Sigmoid colon (tissue), 7 donors: Measurements from ENCODE around the gene VOPP1. TPM values are rescaled to one million over a fixed set of nuclear protein-coding genes. Genes with fewer than 3 reads are reported as not detected.

Source experiments
- DNase-seq: peaks from one replicate; pipeline ENCODE4 v3.0.0-alpha.2; 2019
- H3K27ac ChIP-seq, 4 donors: fragments of 200-600 bp; sonication (generic); one replicate each; pipeline ENCODE4 v1.5.1; 2016 to 2019; ENCODE audit warnings: mild to moderate bottlenecking in 1 of 4
- H3K27me3 ChIP-seq, 3 donors: fragments of 200-600 bp; sonication (generic); one replicate each; pipeline ENCODE4 v1.5.1; 2019; ENCODE audit warnings: mild to moderate bottlenecking in 1 of 3
- H3K36me3 ChIP-seq, 4 donors: fragments of 200-600 bp; sonication (generic); one replicate each; pipeline ENCODE4 v1.5.1; 2016 to 2019
- H3K4me1 ChIP-seq, 4 donors: fragments of 200-600 bp; sonication (generic); one replicate each; pipeline ENCODE4 v1.5.1; 2017 to 2019
- H3K4me3 ChIP-seq, 4 donors: fragments of 200-600 bp; sonication (generic); one replicate each; pipeline ENCODE4 v1.5.1; 2017 to 2019; ENCODE audit warnings: mild to moderate bottlenecking in 2 of 4, moderate library complexity in 1 of 4
- H3K9me3 ChIP-seq, 4 donors: fragments of 200-600 bp in 3 of 4; sonication (generic) in 3 of 4; one replicate each; pipeline versions ENCODE4 v1.5.1 to v1.6.1; 2013 to 2019
- CTCF ChIP-seq, 4 experiments: fragments of 450-650 bp in 3 of 4; fragments of 200-600 bp in 1 of 4; IDR thresholded peaks; one replicate each; pipeline ENCODE4 v1.5.1; 2016 to 2019; ENCODE audit warnings: antibody characterized with exemption in 4 of 4, mild to moderate bottlenecking in 3 of 4, moderate library complexity in 2 of 4
- EP300 ChIP-seq, 4 donors: sonication (generic); formaldehyde crosslinking; IDR thresholded peaks; one replicate each; pipeline ENCODE4 v1.6.1; 2017; ENCODE audit warnings: antibody characterized with exemption in 4 of 4
- POLR2A ChIP-seq, 2 donors: fragments of 450-650 bp; IDR thresholded peaks; one replicate each; pipeline ENCODE4 v1.6.1; 2016; ENCODE audit warnings: antibody characterized with exemption in 2 of 2, mild to moderate bottlenecking in 2 of 2, moderate library complexity in 2 of 2
- POLR2AphosphoS5 ChIP-seq, 4 donors: sonication (generic); formaldehyde crosslinking; IDR thresholded peaks; one replicate each; pipeline ENCODE4 v1.6.1; 2017; ENCODE audit warnings: antibody characterized with exemption in 4 of 4
- WGBS, 2 donors: extraction: QIAGEN DNeasy Blood & Tissue Kit; methylation state at CpG; one replicate each; pipeline ENCODE4 v1.1.7; 2013; 5-methylcytosine and 5-hydroxymethylcytosine counted together
- intact Hi-C: fragments of 100-400 bp; cut with DNase I; formaldehyde crosslinking; loops from one replicate; pipeline ENCODE4 v1.15.1; 2023
- polyA plus RNA-seq, 3 donors: library from polyadenylated mRNA; stranded (reverse); fragments of 200-250 nt; gene quantifications; one replicate each; pipeline ENCODE4 v1.2.3, GENCODE V29; 2013
- total RNA-seq, 4 donors: library from RNA; depleted of rRNA; stranded (reverse); fragments of >200 nt; gene quantifications; one replicate each; pipeline ENCODE4 v1.1.0, GENCODE V29; 2016
- donor health status: healthy with polysubstance abuse.
- donor health status: Bipolar disorder and iron deficiency.
- donor health status: healthy.

Gene VOPP1
- total and polyA plus RNA-seq, 7 donors, result 22.2 to 59.5 (median 26.4) TPM

DNA sequence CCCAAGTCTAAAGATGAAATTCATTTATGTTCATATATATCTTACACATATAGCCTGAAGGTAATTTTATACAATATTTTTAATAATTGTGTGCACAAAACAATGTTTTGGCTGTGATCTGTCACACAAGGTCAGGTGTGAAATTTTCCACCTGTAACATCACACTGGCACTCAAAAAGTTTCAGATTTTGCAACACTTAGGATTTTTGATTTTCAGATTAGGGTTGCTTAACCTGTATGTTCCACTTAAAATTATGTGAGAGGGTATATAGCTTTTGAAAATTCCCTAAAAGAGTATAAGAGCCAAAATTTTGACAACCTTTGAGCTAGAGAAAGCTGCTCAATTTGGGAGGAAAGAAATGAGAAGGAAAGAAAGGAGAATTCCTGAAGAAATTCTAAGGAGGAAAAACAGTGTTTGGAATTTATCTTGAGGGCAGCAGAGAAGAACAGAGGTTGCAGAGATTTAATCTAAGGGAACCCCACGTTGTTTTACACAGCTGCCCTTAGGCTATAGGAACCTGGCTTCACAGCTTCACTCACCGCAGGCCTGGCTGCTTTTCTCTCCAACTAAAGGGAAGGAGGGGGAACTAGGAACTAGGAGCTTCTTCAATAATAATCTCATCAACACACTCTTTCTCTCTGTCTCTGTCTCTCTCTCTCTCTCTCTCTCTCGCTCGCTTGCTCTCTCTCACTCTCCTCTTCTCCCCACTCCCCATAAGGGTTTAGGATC is 8.5 kb downstream of the VOPP1 start:
- WGBS, 2 donors, result 45 to 85% methylated on average over 4 of the region's 4 CpGs
- H3K27ac ChIP-seq, result no peak overlapping the region
- no peaks in the 10 kb centered on the region for H3K27me3 ChIP-seq
- no peaks in the 10 kb centered on the region for H3K9me3 ChIP-seq
- DNase-seq, result no peak
- intact Hi-C loops, result no loop called here
- TF ChIP-seq CTCF (IDR thresholded peaks at IDR 0.05), result no peak
- no peak for TF ChIP-seq POLR2AphosphoS5 (IDR thresholded peaks at IDR 0.05)
- peaks cover 0 to under 1% (median under 1%) of the 10 kb centered on the region in 4 donors for H3K4me1 ChIP-seq
- no peaks in the 10 kb centered on the region for H3K36me3 ChIP-seq
- H3K4me3 ChIP-seq, result no peak overlapping the region

DNA sequence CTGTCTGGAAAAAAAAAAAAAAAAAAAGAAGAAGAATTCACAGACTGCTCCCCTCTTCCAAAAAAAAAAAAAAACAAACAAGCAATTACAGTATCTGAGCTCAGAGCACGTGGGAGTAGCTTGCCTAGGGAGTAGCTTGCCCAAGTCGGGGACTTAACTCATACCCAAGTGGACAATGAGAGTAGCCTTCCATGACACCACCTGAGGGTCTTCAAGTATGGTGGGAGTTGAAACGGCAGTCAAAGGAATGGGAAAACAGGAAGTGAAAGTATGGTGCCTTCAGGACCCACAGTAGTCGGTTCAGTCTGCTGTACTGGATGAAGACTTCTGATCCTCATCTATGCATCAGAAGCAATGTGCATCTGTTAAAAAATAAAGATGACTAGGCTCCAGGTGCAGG is 10.6 kb downstream of the VOPP1 start:
- TF ChIP-seq POLR2AphosphoS5 (IDR thresholded peaks at IDR 0.05), result no peak
- TF ChIP-seq CTCF (IDR thresholded peaks at IDR 0.05), result no peak
- TF ChIP-seq EP300 (IDR thresholded peaks at IDR 0.05), result no peak
- TF ChIP-seq POLR2A (IDR thresholded peaks at IDR 0.05), result no peak
- no peaks in the 10 kb centered on the region for H3K36me3 ChIP-seq
- 80 to 82% methylated on average over 4 of the region's 4 CpGs for WGBS, 2 donors
- DNase-seq, result no peak
- H3K27ac ChIP-seq, result no peak overlapping the region
- H3K27me3 ChIP-seq, result no peaks in the 10 kb centered on the region
- no peaks in the 10 kb centered on the region for H3K4me1 ChIP-seq
- H3K4me3 ChIP-seq, result no peak overlapping the region
- intact Hi-C loops, result no loop called here
- no peaks in the 10 kb centered on the region for H3K9me3 ChIP-seq

GRCh38 chr7:55558962-55559920 is 13.1 kb downstream of the VOPP1 start:
- DNase-seq, result no peak
- no peaks in the 10 kb centered on the region for H3K27me3 ChIP-seq
- H3K4me3 ChIP-seq, result no peak overlapping the region
- H3K9me3 ChIP-seq, result no peaks in the 10 kb centered on the region
- 86 to 93% methylated on average over 12 of the region's 12 CpGs for WGBS, 2 donors
- H3K4me1 ChIP-seq, result peaks cover 0 to 10% (median 1%) of the 10 kb centered on the region in 4 donors
- H3K36me3 ChIP-seq, result no peaks in the 10 kb centered on the region
- H3K27ac ChIP-seq, result no peak overlapping the region
- no peak for TF ChIP-seq EP300 (IDR thresholded peaks at IDR 0.05)
- TF ChIP-seq POLR2A (IDR thresholded peaks at IDR 0.05), result no peak
- no peak for TF ChIP-seq CTCF (IDR thresholded peaks at IDR 0.05)
- intact Hi-C loops, result no loop called here

GRCh38 chr7:55557666-55558188 is 14.6 kb downstream of the VOPP1 start:
- no peak overlapping the region for H3K4me3 ChIP-seq
- no peak for DNase-seq
- intact Hi-C loops, result no loop called here
- no peaks in the 10 kb centered on the region for H3K27me3 ChIP-seq
- no peaks in the 10 kb centered on the region for H3K36me3 ChIP-seq
- peaks cover 0 to 25% (median 9%) of the 10 kb centered on the region in 4 donors for H3K4me1 ChIP-seq
- 61 to 79% methylated on average over 7 of the region's 7 CpGs for WGBS, 2 donors
- no peak overlapping the region for H3K27ac ChIP-seq
- TF ChIP-seq EP300 (IDR thresholded peaks at IDR 0.05) (no peak), POLR2A (IDR thresholded peaks at IDR 0.05) (no peak), POLR2AphosphoS5 (IDR thresholded peaks at IDR 0.05) (no peak), CTCF (IDR thresholded peaks at IDR 0.05) (no peak)
- no peaks in the 10 kb centered on the region for H3K9me3 ChIP-seq
